PC-3 (cell line): ENCODE results near the gene PCBP2. TPM values are rescaled to one million over a fixed set of nuclear protein-coding genes. Genes with fewer than 3 reads are reported as not detected.
A peak's percentile ranks its signal among the peaks of the same experiment; 100 is the strongest.

ENCODE experiments used
- ATAC-seq: fragments of 200-7000 bp; cut with Tn5 transposase; 2 replicates; pipeline ENCODE4 v1.9.1; 2020; ENCODE audit warnings: mild to moderate bottlenecking, moderate library complexity
- BruUV-seq: library from RNA; stranded (reverse); fragments of 400-500 nt; replicated peaks from 2 replicates; lab custom pipeline; 2021; lab: Mats Ljungman, UMichigan
- CTCF ChIA-PET: fragments of 300-600 bp; sonication (Branson Sonifier 250); formaldehyde crosslinking; loops from one replicate; lab custom pipeline; 2022; ENCODE audit warnings: antibody characterized with exemption; lab: Charles Lee
- POLR2A ChIA-PET: fragments of 300-600 bp; sonication (Branson Sonifier 250); formaldehyde crosslinking; loops from one replicate; lab custom pipeline; 2022; ENCODE audit warnings: antibody characterized with exemption; ENCODE audit not compliant: unreplicated experiment; lab: Charles Lee
- DNase-seq: peaks from one replicate; pipeline ENCODE4 v3.0.0-alpha.2; 2015
- H2AFZ ChIP-seq: fragments of 300-600 bp; sonication (generic); 2 replicates; pipeline ENCODE4 v1.6.0; 2016; ENCODE audit warnings: antibody characterized with exemption, low read length
- H3F3A ChIP-seq: fragments of 300-600 bp; sonication (generic); one replicate; pipeline ENCODE4 v1.6.0; 2017; ENCODE audit warnings: antibody characterized with exemption, low read length, control low read depth, mild to moderate bottlenecking; ENCODE audit not compliant: unreplicated experiment
- H3K27ac ChIP-seq: fragments of 300-600 bp; sonication (generic); 2 replicates; pipeline ENCODE4 v1.5.1; 2016; ENCODE audit warnings: mild to moderate bottlenecking, low read length
- H3K27me3 ChIP-seq: fragments of 300-600 bp; sonication (generic); 2 replicates; pipeline ENCODE4 v1.6.1; 2016; ENCODE audit warnings: low read length, mixed read lengths
- H3K36me3 ChIP-seq: fragments of 300-600 bp; sonication (generic); 2 replicates; pipeline ENCODE4 v1.6.1; 2016; ENCODE audit warnings: low read depth, mixed run types, low read length, mixed read lengths
- H3K4me1 ChIP-seq: fragments of 300-600 bp; sonication (generic); 2 replicates; pipeline ENCODE4 v1.5.1; 2016; ENCODE audit warnings: low read length; ENCODE audit not compliant: insufficient read depth
- H3K4me2 ChIP-seq: fragments of 300-600 bp; sonication (generic); 2 replicates; pipeline ENCODE4 v1.6.0; 2016; ENCODE audit warnings: low read length
- H3K4me3 ChIP-seq: fragments of 300-600 bp; sonication (generic); 2 replicates; pipeline ENCODE4 v1.5.1; 2016; ENCODE audit warnings: mild to moderate bottlenecking, low read length, mixed read lengths
- H3K79me2 ChIP-seq: fragments of 300-600 bp; sonication (generic); 2 replicates; pipeline ENCODE4 v1.6.1; 2017; ENCODE audit warnings: low read length, mixed read lengths
- H3K9ac ChIP-seq: fragments of 300-600 bp; sonication (generic); 2 replicates; pipeline ENCODE4 v1.6.0; 2016; ENCODE audit warnings: mild to moderate bottlenecking, low read length
- H3K9me2 ChIP-seq: fragments of 300-600 bp; sonication (generic); replicated peaks from 2 replicates; pipeline ENCODE4 v1.6.1; 2016; ENCODE audit warnings: mixed run types, low read length, mixed read lengths
- H3K9me3 ChIP-seq: fragments of 300-600 bp; sonication (generic); 2 replicates; pipeline ENCODE4 v1.6.1; 2016; ENCODE audit warnings: low read length, mixed read lengths
- H4K20me1 ChIP-seq: fragments of 300-600 bp; sonication (generic); 2 replicates; pipeline ENCODE4 v1.6.1; 2016; ENCODE audit warnings: low read length, mixed read lengths
- EZH2 ChIP-seq: fragments of 300-600 bp; sonication (generic); IDR thresholded peaks from one replicate; pipeline ENCODE4 v1.6.1; 2017; ENCODE audit warnings: antibody characterized with exemption, mild to moderate bottlenecking, low read length; ENCODE audit not compliant: unreplicated experiment
- EZH2phosphoT487 ChIP-seq: fragments of 300-600 bp; sonication (generic); IDR thresholded peaks from 2 replicates; pipeline ENCODE4 v1.6.1; 2018; ENCODE audit warnings: mild to moderate bottlenecking, antibody characterized with exemption, low read length, borderline replicate concordance
- intact Hi-C: fragments of 100-400 bp; cut with micrococcal nuclease; formaldehyde crosslinking; loops from 2 replicates; pipeline ENCODE4 v1.9.0; 2023
- total RNA-seq: library from RNA; depleted of rRNA; stranded (reverse); fragments of >200 nt; gene quantifications from 2 replicates; pipeline ENCODE4 v1.2.3, GENCODE V29; 2014
- TF ChIP-seq, protein P1 (sequence below): fragments of 300-600 bp; sonication (generic); conservative IDR thresholded peaks from 2 replicates; pipeline ENCODE4 v1.5.1; 2017; ENCODE audit warnings: antibody characterized with exemption, low read depth, mild to moderate bottlenecking, low read length

Gene PCBP2
- total RNA-seq, 1 experiment from 2014 or later: 204 TPM

DNA sequence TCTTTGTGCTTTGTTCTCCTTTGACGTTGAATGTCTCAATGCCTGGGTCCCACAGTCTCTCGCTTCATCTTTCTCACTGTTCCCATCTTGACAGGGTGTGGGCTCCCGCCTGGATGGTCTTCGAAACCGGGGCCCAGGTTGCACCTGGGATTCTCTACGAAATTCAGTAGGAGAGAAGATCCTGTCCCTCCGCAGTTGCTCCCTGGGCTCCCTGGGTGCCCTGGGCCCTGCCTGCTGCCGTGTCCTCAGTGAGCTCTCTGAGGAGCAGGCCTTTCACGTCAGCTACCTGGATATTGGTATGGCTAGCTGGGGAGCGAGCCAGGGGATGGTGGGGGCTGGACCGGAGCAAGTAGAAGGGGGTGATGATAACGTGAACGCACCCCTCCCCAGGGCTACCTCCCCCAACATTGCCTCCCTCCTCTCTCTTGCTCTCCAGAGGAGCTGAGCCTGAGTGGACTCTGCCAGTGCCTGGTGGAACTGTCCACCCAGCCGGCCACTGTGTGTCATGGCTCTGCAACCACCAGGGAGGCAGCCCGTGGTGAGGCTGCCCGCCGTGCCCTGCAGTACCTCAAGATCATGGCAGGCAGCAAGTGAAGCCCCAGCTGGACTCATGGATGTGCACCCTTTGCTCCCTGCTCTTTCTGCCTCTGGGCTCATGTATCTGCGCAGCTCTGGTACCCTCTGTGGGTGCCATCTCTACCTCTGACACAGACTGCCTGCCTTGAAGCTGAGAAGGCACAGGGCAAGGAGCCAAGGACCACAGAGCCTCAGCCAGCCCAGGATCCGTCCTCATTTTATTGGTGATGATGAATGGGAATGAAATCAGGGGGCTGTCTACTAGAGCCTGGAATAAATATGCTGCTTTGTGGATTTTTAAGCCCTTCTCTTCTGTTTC, 53.9 kb downstream of the PCBP2 start:
- H3K4me1 ChIP-seq: peaks cover 28% of the 10 kb centered on the region
- DNase-seq: peak; percentile 53
- 0 out of 2 replicates have a peak overlapping the region, but pooled peaks have one; percentile 20 for H3K9ac ChIP-seq
- H3K79me2 ChIP-seq: peaks cover 27% of the 10 kb centered on the region
- ATAC-seq: peak; percentile 31
- intact Hi-C loops: no loop called here
- no peak for TF ChIP-seq EZH2
- TF ChIP-seq, protein P1, sequence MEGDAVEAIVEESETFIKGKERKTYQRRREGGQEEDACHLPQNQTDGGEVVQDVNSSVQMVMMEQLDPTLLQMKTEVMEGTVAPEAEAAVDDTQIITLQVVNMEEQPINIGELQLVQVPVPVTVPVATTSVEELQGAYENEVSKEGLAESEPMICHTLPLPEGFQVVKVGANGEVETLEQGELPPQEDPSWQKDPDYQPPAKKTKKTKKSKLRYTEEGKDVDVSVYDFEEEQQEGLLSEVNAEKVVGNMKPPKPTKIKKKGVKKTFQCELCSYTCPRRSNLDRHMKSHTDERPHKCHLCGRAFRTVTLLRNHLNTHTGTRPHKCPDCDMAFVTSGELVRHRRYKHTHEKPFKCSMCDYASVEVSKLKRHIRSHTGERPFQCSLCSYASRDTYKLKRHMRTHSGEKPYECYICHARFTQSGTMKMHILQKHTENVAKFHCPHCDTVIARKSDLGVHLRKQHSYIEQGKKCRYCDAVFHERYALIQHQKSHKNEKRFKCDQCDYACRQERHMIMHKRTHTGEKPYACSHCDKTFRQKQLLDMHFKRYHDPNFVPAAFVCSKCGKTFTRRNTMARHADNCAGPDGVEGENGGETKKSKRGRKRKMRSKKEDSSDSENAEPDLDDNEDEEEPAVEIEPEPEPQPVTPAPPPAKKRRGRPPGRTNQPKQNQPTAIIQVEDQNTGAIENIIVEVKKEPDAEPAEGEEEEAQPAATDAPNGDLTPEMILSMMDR: no peak
- TF ChIP-seq EZH2phosphoT487: no peak
- H4K20me1 ChIP-seq: no peaks in the 10 kb centered on the region
- no peak overlapping the region for H3K4me2 ChIP-seq
- no peak overlapping the region for H2AFZ ChIP-seq
- H3K4me3 ChIP-seq: no peak overlapping the region
- ChIA-PET CTCF (interaction anchor here (0.6 to 0.7 kb wide), 2 partner anchors 24 to 186 kb away, joined by 5 to 9 read pairs; no protein-coding TSS in a partner anchor), POLR2A (no interaction called here)
- no peaks in the 10 kb centered on the region for H3F3A ChIP-seq
- H3K27me3 ChIP-seq: no peaks in the 10 kb centered on the region
- peak overlapping the region; percentile 42 for H3K27ac ChIP-seq
- H3K36me3 ChIP-seq: peaks cover 21% of the 10 kb centered on the region; the same call in 1 of the 2 replicates
- H3K9me2 ChIP-seq: no peaks in the 10 kb centered on the region
- no peaks in the 10 kb centered on the region for H3K9me3 ChIP-seq
- BruUV-seq: no TSS peak

GRCh38 chr12:53506450-53506785, 54.5 kb downstream of the PCBP2 start:
- ChIA-PET POLR2A (no interaction called here), CTCF (interaction anchor here (0.6 kb wide), 1 partner anchor 116 kb away, joined by 5 read pairs; no protein-coding TSS in a partner anchor)
- peaks cover 21% of the 10 kb centered on the region; the same call in 1 of the 2 replicates for H3K36me3 ChIP-seq
- ATAC-seq (peak; percentile 5), DNase-seq (no peak)
- no peaks in the 10 kb centered on the region for H3K9me3 ChIP-seq
- H3K9ac ChIP-seq: no peak overlapping the region
- TF ChIP-seq, protein P1: no peak
- TF ChIP-seq EZH2: no peak
- TF ChIP-seq EZH2phosphoT487: no peak
- no peaks in the 10 kb centered on the region for H3K9me2 ChIP-seq
- peaks cover 28% of the 10 kb centered on the region for H3K4me1 ChIP-seq
- H3F3A ChIP-seq: no peaks in the 10 kb centered on the region
- peak overlapping the region; percentile 23; the same call in 1 of the 2 replicates for H3K27ac ChIP-seq
- no peaks in the 10 kb centered on the region for H3K27me3 ChIP-seq
- H3K79me2 ChIP-seq: peaks cover 26% of the 10 kb centered on the region
- no peak overlapping the region for H2AFZ ChIP-seq
- no TSS peak for BruUV-seq
- intact Hi-C loops: no loop called here
- no peak overlapping the region for H3K4me3 ChIP-seq
- no peaks in the 10 kb centered on the region for H4K20me1 ChIP-seq
- no peak overlapping the region for H3K4me2 ChIP-seq
